ENCODE results near the gene HTRA3. TPM values are rescaled to one million over a fixed set of nuclear protein-coding genes. Genes with fewer than 3 reads are reported as not detected.

Gene HTRA3
- total RNA-seq, 1 experiment from 2014 or later: not detected

- BruUV-seq (replicated peaks): no TSS peak
- Mint-ChIP-seq H3K9me3 (ENCODE audit: low read depth, unreplicated experiment) (no peaks in the 10 kb centered on the region), H3K27me3 (ENCODE audit: unreplicated experiment) (no peaks in the 10 kb centered on the region), H3K36me3 (ENCODE audit: insufficient read depth, unreplicated experiment) (no peaks in the 10 kb centered on the region), H3K4me3 (ENCODE audit: low read depth, unreplicated experiment) (no peak overlapping the region), H3K4me1 (ENCODE audit: low read depth, unreplicated experiment) (no peaks in the 10 kb centered on the region), H3K27ac (ENCODE audit: unreplicated experiment) (no peak overlapping the region)
- no peak for DNase-seq
- intact Hi-C loops (cut with micrococcal nuclease; ENCODE audit: unreplicated experiment): no loop called here
- TF ChIP-seq CTCF (IDR thresholded peaks at IDR 0.05; ENCODE audit: unreplicated experiment): no peak
- CTCF ChIA-PET: no interaction called here
These were observed 46.8 kb upstream of the HTRA3 start for GRCh38 chr4:8222609-8223388.

- Mint-ChIP-seq H3K36me3 (ENCODE audit: insufficient read depth, unreplicated experiment) (no peaks in the 10 kb centered on the region), H3K4me1 (ENCODE audit: low read depth, unreplicated experiment) (no peaks in the 10 kb centered on the region), H3K9me3 (ENCODE audit: low read depth, unreplicated experiment) (no peaks in the 10 kb centered on the region), H3K4me3 (ENCODE audit: low read depth, unreplicated experiment) (no peak overlapping the region), H3K27ac (ENCODE audit: unreplicated experiment) (no peak overlapping the region), H3K27me3 (ENCODE audit: unreplicated experiment) (no peaks in the 10 kb centered on the region)
- BruUV-seq (replicated peaks): no TSS peak
- no peak for TF ChIP-seq CTCF (IDR thresholded peaks at IDR 0.05; ENCODE audit: unreplicated experiment)
- CTCF ChIA-PET: no interaction called here
- DNase-seq: no peak
- intact Hi-C loops (cut with micrococcal nuclease; ENCODE audit: unreplicated experiment): no loop called here
These were observed 45.1 kb upstream of the HTRA3 start for GRCh38 chr4:8224267-8224974.

GRCh38 chr4:8224975-8225625 lies 44.5 kb upstream of the HTRA3 start:
- no peak overlapping the region for H3K27ac Mint-ChIP-seq (ENCODE audit: unreplicated experiment)
- no peaks in the 10 kb centered on the region for H3K4me1 Mint-ChIP-seq (ENCODE audit: low read depth, unreplicated experiment)
- no peak for DNase-seq
- H3K4me3 Mint-ChIP-seq (ENCODE audit: low read depth, unreplicated experiment): no peak overlapping the region
- no TSS peak for BruUV-seq (replicated peaks)
- intact Hi-C loops (cut with micrococcal nuclease; ENCODE audit: unreplicated experiment): no loop called here
- H3K36me3 Mint-ChIP-seq (ENCODE audit: insufficient read depth, unreplicated experiment): no peaks in the 10 kb centered on the region
- no peaks in the 10 kb centered on the region for H3K27me3 Mint-ChIP-seq (ENCODE audit: unreplicated experiment)
- TF ChIP-seq CTCF (IDR thresholded peaks at IDR 0.05; ENCODE audit: unreplicated experiment): no peak
- CTCF ChIA-PET: no interaction called here
- H3K9me3 Mint-ChIP-seq (ENCODE audit: low read depth, unreplicated experiment): no peaks in the 10 kb centered on the region

- intact Hi-C loops (cut with micrococcal nuclease; ENCODE audit: unreplicated experiment): no loop called here
- CTCF ChIA-PET: no interaction called here
- Mint-ChIP-seq H3K27me3 (ENCODE audit: unreplicated experiment) (no peaks in the 10 kb centered on the region), H3K27ac (ENCODE audit: unreplicated experiment) (no peak overlapping the region), H3K4me1 (ENCODE audit: low read depth, unreplicated experiment) (no peaks in the 10 kb centered on the region), H3K9me3 (ENCODE audit: low read depth, unreplicated experiment) (no peaks in the 10 kb centered on the region), H3K36me3 (ENCODE audit: insufficient read depth, unreplicated experiment) (no peaks in the 10 kb centered on the region), H3K4me3 (ENCODE audit: low read depth, unreplicated experiment) (no peak overlapping the region)
- TF ChIP-seq CTCF (IDR thresholded peaks at IDR 0.05; ENCODE audit: unreplicated experiment): no peak
- DNase-seq: no peak
- no TSS peak for BruUV-seq (replicated peaks)
These were observed 43.7 kb upstream of the HTRA3 start for GRCh38 chr4:8225706-8226443.

Measured in Calu3 (cell line).